Endothelial cell of umbilical vein (primary cell): ENCODE data around the gene PALD1.

Source experiments
- EZH2 ChIP-seq: IDR thresholded peaks from 2 replicates; pipeline ENCODE4 v1.6.1; 2012; ENCODE audit warnings: borderline replicate concordance, low read depth, mild to moderate bottlenecking, moderate library complexity, low read length, inconsistent platforms; ENCODE audit not compliant: severe bottlenecking
- FOS ChIP-seq: IDR thresholded peaks from 2 replicates; pipeline ENCODE4 v1.6.1; 2011; ENCODE audit warnings: mild to moderate bottlenecking, low read length, moderate library complexity, borderline replicate concordance; ENCODE audit not compliant: insufficient read depth
- GATA2 ChIP-seq: IDR thresholded peaks from 2 replicates; pipeline ENCODE4 v1.7.0; 2011; ENCODE audit warnings: low read depth, mild to moderate bottlenecking, moderate library complexity, mixed read lengths, low read length; ENCODE audit not compliant: insufficient read length, insufficient read depth
- JUN ChIP-seq: IDR thresholded peaks from 2 replicates; pipeline ENCODE4 v1.6.1; 2011; ENCODE audit warnings: borderline replicate concordance, low read depth; ENCODE audit not compliant: insufficient read length, insufficient read depth
- MAX ChIP-seq: IDR thresholded peaks from 2 replicates; pipeline ENCODE4 v1.6.1; 2011; ENCODE audit not compliant: insufficient read depth, insufficient read length
- MYC ChIP-seq: IDR thresholded peaks from one replicate; pipeline ENCODE4 v1.6.1; 2011; ENCODE audit warnings: mild to moderate bottlenecking, low read depth, low read length
- POLR2A ChIP-seq: IDR thresholded peaks from 2 replicates; pipeline ENCODE4 v1.6.1; 2012; ENCODE audit warnings: low read depth, mild to moderate bottlenecking, control low read depth, low read length
- POLR2AphosphoS5 ChIP-seq: IDR thresholded peaks from 2 replicates; pipeline ENCODE4 v1.6.1; 2012; ENCODE audit warnings: low read depth, mild to moderate bottlenecking, control low read depth, low read length, moderate library complexity; ENCODE audit not compliant: insufficient read depth
- TF ChIP-seq, protein P1 (sequence below), 2 donors: IDR thresholded peaks; 1 replicate in 1 of 2; 2 replicates in 1 of 2; pipeline ENCODE4 v1.5.1; 2011; ENCODE audit warnings: low read length in 2 of 2, mild to moderate bottlenecking in 2 of 2, moderate library complexity in 2 of 2, control low read depth in 1 of 2, inconsistent platforms in 1 of 2, low read depth in 1 of 2; ENCODE audit not compliant: insufficient read depth in 1 of 2; ENCODE audit errors: extremely low read depth in 1 of 2

- TF ChIP-seq EZH2 (no peak), POLR2A (no peak), POLR2AphosphoS5 (no peak), JUN (no peak), MYC (no peak), FOS (no peak), MAX (no peak), GATA2 (no peak)
- TF ChIP-seq, protein P1, sequence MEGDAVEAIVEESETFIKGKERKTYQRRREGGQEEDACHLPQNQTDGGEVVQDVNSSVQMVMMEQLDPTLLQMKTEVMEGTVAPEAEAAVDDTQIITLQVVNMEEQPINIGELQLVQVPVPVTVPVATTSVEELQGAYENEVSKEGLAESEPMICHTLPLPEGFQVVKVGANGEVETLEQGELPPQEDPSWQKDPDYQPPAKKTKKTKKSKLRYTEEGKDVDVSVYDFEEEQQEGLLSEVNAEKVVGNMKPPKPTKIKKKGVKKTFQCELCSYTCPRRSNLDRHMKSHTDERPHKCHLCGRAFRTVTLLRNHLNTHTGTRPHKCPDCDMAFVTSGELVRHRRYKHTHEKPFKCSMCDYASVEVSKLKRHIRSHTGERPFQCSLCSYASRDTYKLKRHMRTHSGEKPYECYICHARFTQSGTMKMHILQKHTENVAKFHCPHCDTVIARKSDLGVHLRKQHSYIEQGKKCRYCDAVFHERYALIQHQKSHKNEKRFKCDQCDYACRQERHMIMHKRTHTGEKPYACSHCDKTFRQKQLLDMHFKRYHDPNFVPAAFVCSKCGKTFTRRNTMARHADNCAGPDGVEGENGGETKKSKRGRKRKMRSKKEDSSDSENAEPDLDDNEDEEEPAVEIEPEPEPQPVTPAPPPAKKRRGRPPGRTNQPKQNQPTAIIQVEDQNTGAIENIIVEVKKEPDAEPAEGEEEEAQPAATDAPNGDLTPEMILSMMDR (IDR thresholded peaks at IDR 0.05; ENCODE audit: extremely low read depth in 1 of 2, insufficient read depth in 1 of 2, low read depth in 1 of 2, low read length in 2 of 2), result no peak
Measured at GRCh38 chr10:70492786-70493659, 14.5 kb downstream of the PALD1 start.
